K562 (cell line): ENCODE measurements around the gene UCKL1. TPM values are rescaled to one million over a fixed set of nuclear protein-coding genes. Genes with fewer than 3 reads are reported as not detected.

Source experiments
- CREB1 ChIP-seq, 2 experiments: sonication (generic) in 1 of 2; formaldehyde crosslinking in 1 of 2; IDR thresholded peaks; 2 replicates each; pipeline versions ENCODE4 v1.6.1 to v1.8.0; 2012 to 2022; ENCODE audit warnings: inconsistent platforms in 1 of 2, mild to moderate bottlenecking in 1 of 2, missing genetic modification reagents in 1 of 2, moderate library complexity in 1 of 2
- JUNB ChIP-seq: fragments of 450-650 bp; formaldehyde crosslinking; conservative IDR thresholded peaks from 2 replicates; pipeline ENCODE4 v1.4.0; 2020; ENCODE audit warnings: mild to moderate bottlenecking
- MXI1 ChIP-seq: IDR thresholded peaks from 2 replicates; pipeline ENCODE4 v1.6.1; 2011; ENCODE audit warnings: low read depth, mild to moderate bottlenecking, improper control_type of control experiment, low read length
- PATZ1 ChIP-seq: fragments of 250-450 bp; sonication (Bioruptor Pico); IDR thresholded peaks from 2 replicates; pipeline ENCODE4 v1.5.0; 2020; ENCODE audit warnings: mild to moderate bottlenecking, borderline replicate concordance
- PCBP2 ChIP-seq: fragments of 200-400 bp; formaldehyde crosslinking; IDR thresholded peaks from 2 replicates; pipeline ENCODE4 v1.6.1; 2018; ENCODE audit warnings: low read length, low read depth, mild to moderate bottlenecking, moderate library complexity; ENCODE audit not compliant: poor library complexity, severe bottlenecking
- RERE ChIP-seq: sonication (generic); formaldehyde crosslinking; IDR thresholded peaks from 2 replicates; pipeline ENCODE4 v1.8.0; 2023; ENCODE audit warnings: missing genetic modification reagents, mild to moderate bottlenecking, borderline replicate concordance
- SFPQ ChIP-seq: fragments of 200-400 bp; formaldehyde crosslinking; IDR thresholded peaks from 2 replicates; pipeline ENCODE4 v1.6.1; 2017; ENCODE audit warnings: mild to moderate bottlenecking, low read depth, low read length, moderate library complexity
- SIN3B ChIP-seq: fragments of 450-650 bp; IDR thresholded peaks from 2 replicates; pipeline ENCODE4 v1.6.1; 2017; ENCODE audit warnings: low read depth, mild to moderate bottlenecking, moderate library complexity
- SPI1 ChIP-seq: IDR thresholded peaks from 2 replicates; pipeline ENCODE4 v1.6.1; 2011; ENCODE audit warnings: low read depth, low read length, control low read depth, borderline replicate concordance
- THAP12 ChIP-seq: fragments of 250-450 bp; sonication (Bioruptor Pico); IDR thresholded peaks from 2 replicates; pipeline ENCODE4 v1.9.0; 2021; ENCODE audit warnings: mild to moderate bottlenecking, inconsistent platforms
- ZNF133 ChIP-seq: fragments of 250-450 bp; sonication (Bioruptor Pico); IDR thresholded peaks from 2 replicates; pipeline ENCODE4 v1.4.0; 2020; ENCODE audit warnings: mild to moderate bottlenecking
- ZNF140 ChIP-seq: fragments of 250-450 bp; sonication (Bioruptor Pico); IDR thresholded peaks from 2 replicates; pipeline ENCODE4 v1.8.0; 2021; ENCODE audit warnings: moderate library complexity, mild to moderate bottlenecking, inconsistent platforms
- polyA plus RNA-seq, 8 experiments: library from polyadenylated mRNA; depleted of rRNA in 4 of 8; stranded (reverse) in 5 of 8; unstranded in 3 of 8; fragments of >200 nt; fragmentation: Nextera tagmentation in 2 of 8; fragmentation: Illumina TruSeq in 1 of 8; extraction: Ambion mirVana in 2 of 8; extraction: Trizol in 1 of 8; gene quantifications; 2 replicates each; pipeline versions ENCODE4 v1.2.1 to v1.2.3, GENCODE V29; 2011 to 2014; ENCODE audit warnings: inconsistent platforms in 1 of 8, missing spikeins in 1 of 8
- total RNA-seq, 7 experiments: library from RNA; depleted of rRNA in 6 of 7; stranded (reverse); fragments of >200 nt in 6 of 7; fragmentation: Illumina TruSeq in 2 of 7; extraction: Trizol in 2 of 7; gene quantifications; 2 replicates each; pipeline versions ENCODE4 v1.2.1 to v1.2.3, GENCODE V29; 2011 to 2021; ENCODE audit warnings: low replicate concordance in 1 of 7

UCKL1 gene
- total and polyA plus RNA-seq, 9 of the 15 experiments (the other 6 are each of a cell fraction or from before 2014, with no cell fraction given): 3.1 to 52.8 (median 24.2) TPM

GRCh38 chr20:63980806-63981728, 24.9 kb upstream of the UCKL1 start, which contains the start of gene PRPF6 (continued):
- no peak for TF ChIP-seq PATZ1
- TF ChIP-seq CREB1 (IDR thresholded peaks at IDR 0.05): peak; percentile 98
- peak; percentile 98 for TF ChIP-seq CREB1 (CRISPR knock-in tag; IDR thresholded peaks at IDR 0.05)
- TF ChIP-seq JUNB: no peak
- no peak; the same call in 1 of the 2 replicates for TF ChIP-seq MXI1
- no peak for TF ChIP-seq ZNF140 (CRISPR knock-in tag)
- TF ChIP-seq PCBP2: no peak
- TF ChIP-seq SPI1: peak; percentile 62
- no peak for TF ChIP-seq RERE
- TF ChIP-seq SFPQ: no peak
- TF ChIP-seq ZNF133: no peak
- peak; percentile 95 for TF ChIP-seq SIN3B
- TF ChIP-seq THAP12 (CRISPR knock-in tag): peak; percentile 60; the same call in 1 of the 2 replicates
